ENCODE data around the gene RCVRN.

The RCVRN gene

GRCh38 chr17:9872852-9873251, 32.2 kb downstream of the RCVRN start:
- no peak for TF ChIP-seq CTCF (conservative IDR thresholded peaks at IDR 0.05; ENCODE audit: control insufficient read depth, insufficient read depth, low read depth, low read length)
- no peak overlapping the region for H3K4me3 ChIP-seq (ENCODE audit: control insufficient read depth, low read depth, low read length)
- no peak for DNase-seq (ENCODE audit: low read depth)

GRCh38 chr17:9868552-9868951, 36.5 kb downstream of the RCVRN start:
- DNase-seq (ENCODE audit: low read depth) = no peak
- no peak overlapping the region for H3K4me3 ChIP-seq (ENCODE audit: control insufficient read depth, low read depth, low read length)
- TF ChIP-seq CTCF (conservative IDR thresholded peaks at IDR 0.05; ENCODE audit: control insufficient read depth, insufficient read depth, low read depth, low read length) = no peak

- DNase-seq (ENCODE audit: low read depth) = peak; percentile 21
- no peak for TF ChIP-seq CTCF (conservative IDR thresholded peaks at IDR 0.05; ENCODE audit: control insufficient read depth, insufficient read depth, low read depth, low read length)
- no peak overlapping the region for H3K4me3 ChIP-seq (ENCODE audit: control insufficient read depth, low read depth, low read length)
Observed at GRCh38 chr17:9865586-9865985, 39.5 kb downstream of the RCVRN start.

GRCh38 chr17:9862949-9863348, 42.1 kb downstream of the RCVRN start:
- DNase-seq (ENCODE audit: low read depth) = no peak
- TF ChIP-seq CTCF (conservative IDR thresholded peaks at IDR 0.05; ENCODE audit: control insufficient read depth, insufficient read depth, low read depth, low read length) = no peak
- H3K4me3 ChIP-seq (ENCODE audit: control insufficient read depth, low read depth, low read length) = no peak overlapping the region

- TF ChIP-seq CTCF (conservative IDR thresholded peaks at IDR 0.05; ENCODE audit: control insufficient read depth, insufficient read depth, low read depth, low read length) = no peak
- no peak for DNase-seq (ENCODE audit: low read depth)
- no peak overlapping the region for H3K4me3 ChIP-seq (ENCODE audit: control insufficient read depth, low read depth, low read length)
Observed at GRCh38 chr17:9862220-9862619, 42.9 kb downstream of the RCVRN start.

- DNase-seq (ENCODE audit: low read depth) = no peak
- H3K4me3 ChIP-seq (ENCODE audit: control insufficient read depth, low read depth, low read length) = no peak overlapping the region
- TF ChIP-seq CTCF (conservative IDR thresholded peaks at IDR 0.05; ENCODE audit: control insufficient read depth, insufficient read depth, low read depth, low read length) = no peak
Observed at GRCh38 chr17:9860851-9861250, 44.2 kb downstream of the RCVRN start.

- no peak for TF ChIP-seq CTCF (conservative IDR thresholded peaks at IDR 0.05; ENCODE audit: control insufficient read depth, insufficient read depth, low read depth, low read length)
- no peak overlapping the region for H3K4me3 ChIP-seq (ENCODE audit: control insufficient read depth, low read depth, low read length)
- no peak for DNase-seq (ENCODE audit: low read depth)
Observed at GRCh38 chr17:9859781-9860180, 45.3 kb downstream of the RCVRN start.
